Activated CD4-positive, alpha-beta T cell treated with anti-CD3 and anti-CD28 coated beads for 48 hours (primary cell): Measurements from ENCODE around the gene NPFFR2.
"Not testable (repeated sequence)": the region's sequence is repeated elsewhere in the genome, so short reads cannot be mapped to it uniquely, and the experiment has no call there.

Source experiments
- DNase-seq: peaks from one replicate; pipeline ENCODE4 v3.0.0-alpha.2; 2020

Gene NPFFR2

GRCh38 chr4:72112514-72113156 lies 80.8 kb downstream of the NPFFR2 start:
- DNase-seq: peak; percentile 15

GRCh38 chr4:72118017-72118416 lies 86.2 kb downstream of the NPFFR2 start:
- no peak for DNase-seq

- no peak for DNase-seq
Observed at GRCh38 chr4:72119946-72120345, 88.1 kb downstream of the NPFFR2 start.

- DNase-seq: no peak
Observed at GRCh38 chr4:72128741-72129140, 96.9 kb downstream of the NPFFR2 start.

GRCh38 chr4:72136429-72136828 lies 104.6 kb downstream of the NPFFR2 start:
- no peak for DNase-seq

- not testable (repeated sequence) for DNase-seq
Observed at GRCh38 chr4:72139997-72140396, 108.2 kb downstream of the NPFFR2 start.

- DNase-seq: no peak
Observed at GRCh38 chr4:72144241-72144640, 112.4 kb downstream of the NPFFR2 start.

- DNase-seq: no peak
Observed at GRCh38 chr4:72152731-72153130, 120.9 kb downstream of the NPFFR2 start.

- DNase-seq: not testable (repeated sequence)
Observed at GRCh38 chr4:72153634-72154033, 121.8 kb downstream of the NPFFR2 start.

- DNase-seq: not testable (repeated sequence)
Observed at GRCh38 chr4:72169285-72169684, 137.5 kb downstream of the NPFFR2 start.

- no peak for DNase-seq
Observed at GRCh38 chr4:72169861-72170260, 138.1 kb downstream of the NPFFR2 start.

- DNase-seq: no peak
Observed at GRCh38 chr4:72171761-72172160, 140.0 kb downstream of the NPFFR2 start.

GRCh38 chr4:72179342-72179741 lies 147.5 kb downstream of the NPFFR2 start:
- DNase-seq: no peak

- DNase-seq: no peak
Observed at GRCh38 chr4:72186714-72187113, 154.9 kb downstream of the NPFFR2 start.

- DNase-seq: no peak
Observed at GRCh38 chr4:72194046-72194445, 162.2 kb downstream of the NPFFR2 start.

GRCh38 chr4:72194453-72194852 lies 162.7 kb downstream of the NPFFR2 start:
- DNase-seq: no peak
